NCI-H128 (cell line): ENCODE results near the gene KCNAB3.

ENCODE experiments used
- DNase-seq: peaks from one replicate; lab custom pipeline; 2025; ENCODE audit not compliant: unreplicated experiment; lab: John Stamatoyannopoulos, UW

The KCNAB3 gene

DNA sequence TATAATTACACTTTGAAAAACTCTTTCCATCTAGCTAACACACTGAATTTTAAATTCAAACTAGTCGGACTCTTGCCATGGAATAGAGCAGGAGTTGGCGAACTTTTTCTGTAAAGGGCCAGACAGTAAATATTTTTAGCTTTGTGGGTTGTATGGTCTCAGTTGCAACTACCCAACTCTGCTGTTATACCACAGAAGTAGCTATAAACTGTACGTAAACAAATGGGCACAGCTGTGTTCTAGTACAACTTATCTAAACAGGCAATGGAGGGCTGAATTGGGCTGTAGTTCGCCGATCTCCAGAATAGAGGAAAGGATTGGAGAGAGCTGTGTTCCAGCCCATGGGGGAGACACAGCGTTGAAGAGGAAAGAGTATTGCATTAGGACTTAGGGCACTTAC lies 11.1 kb upstream of the KCNAB3 start:
- no peak for DNase-seq

DNA sequence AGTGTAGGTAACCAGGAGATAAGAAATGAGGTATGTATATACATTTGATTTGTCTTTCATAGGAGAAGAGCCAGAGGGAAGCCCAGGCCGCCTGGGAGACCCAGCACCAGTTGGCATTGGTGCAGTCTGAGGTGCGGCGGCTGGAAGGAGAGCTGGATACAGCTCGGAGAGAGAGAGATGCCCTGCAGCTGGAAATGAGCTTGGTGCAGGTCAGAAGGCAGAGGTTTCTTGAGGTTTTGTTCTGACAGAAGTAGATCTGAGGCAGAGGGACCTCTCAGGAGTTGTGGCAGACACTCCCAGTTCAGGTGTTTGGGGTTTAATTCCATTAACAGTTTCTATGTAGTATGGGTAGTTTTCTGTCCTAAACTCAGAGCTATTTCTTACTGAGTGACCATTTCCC lies 10.4 kb upstream of the KCNAB3 start:
- no peak for DNase-seq

DNA sequence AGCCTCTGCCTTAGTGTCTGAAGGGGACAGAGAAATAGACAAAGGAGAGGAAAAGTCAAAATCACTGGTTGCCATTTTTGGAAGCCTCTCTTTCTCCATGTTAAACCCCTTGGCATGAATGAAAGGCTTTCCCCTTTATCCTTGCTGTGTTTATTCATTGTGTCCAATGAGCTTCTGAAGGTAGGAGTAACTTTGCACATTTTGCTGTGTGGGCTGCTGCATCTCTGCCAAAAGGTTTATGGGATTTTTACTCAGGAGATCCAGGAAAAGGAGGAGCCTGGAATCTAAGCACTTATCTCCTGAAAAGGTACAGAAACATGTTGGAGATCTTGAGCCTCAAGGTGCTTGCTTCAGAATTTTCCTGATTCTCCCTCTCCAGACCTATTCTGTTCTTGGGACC lies 6.2 kb upstream of the KCNAB3 start:
- no peak for DNase-seq

DNA sequence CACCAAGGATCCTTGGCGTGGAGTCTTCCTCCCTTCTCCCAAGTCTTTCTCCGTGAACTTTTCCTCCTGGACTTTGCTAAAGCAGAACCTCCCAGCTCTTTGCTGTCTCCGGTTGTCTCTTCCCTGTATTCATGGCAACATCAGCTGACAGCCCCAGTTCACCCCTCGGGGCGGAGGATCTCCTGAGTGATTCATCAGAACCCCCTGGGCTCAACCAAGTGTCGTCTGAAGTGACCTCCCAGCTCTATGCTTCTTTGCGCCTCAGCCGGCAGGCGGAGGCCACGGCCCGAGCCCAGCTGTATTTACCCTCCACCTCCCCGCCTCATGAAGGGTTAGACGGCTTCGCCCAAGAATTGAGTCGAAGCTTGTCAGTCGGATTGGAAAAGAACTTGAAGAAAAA lies 3.3 kb upstream of the KCNAB3 start:
- DNase-seq = no peak

DNA sequence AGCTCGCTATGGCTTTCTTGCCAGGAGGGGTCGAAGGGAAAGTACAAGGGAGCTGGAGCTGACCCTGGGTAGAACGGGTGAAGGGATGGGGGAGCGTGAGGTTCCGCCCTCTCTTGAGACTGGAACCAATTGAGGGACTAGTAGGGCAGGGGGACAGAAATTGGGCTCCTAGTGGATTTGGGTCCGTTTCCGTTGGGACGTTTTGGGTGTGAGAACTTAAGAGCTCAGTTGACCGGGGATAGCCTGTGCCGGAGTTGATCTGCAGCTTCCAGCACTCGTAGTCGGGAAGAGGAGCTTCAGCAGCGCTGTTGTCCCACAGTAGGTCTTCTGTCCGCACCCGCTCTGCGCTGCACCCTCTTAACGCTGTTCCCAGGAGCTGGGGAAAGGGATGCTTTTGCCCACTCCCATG lies 2.8 kb upstream of the KCNAB3 start:
- DNase-seq = no peak

DNA sequence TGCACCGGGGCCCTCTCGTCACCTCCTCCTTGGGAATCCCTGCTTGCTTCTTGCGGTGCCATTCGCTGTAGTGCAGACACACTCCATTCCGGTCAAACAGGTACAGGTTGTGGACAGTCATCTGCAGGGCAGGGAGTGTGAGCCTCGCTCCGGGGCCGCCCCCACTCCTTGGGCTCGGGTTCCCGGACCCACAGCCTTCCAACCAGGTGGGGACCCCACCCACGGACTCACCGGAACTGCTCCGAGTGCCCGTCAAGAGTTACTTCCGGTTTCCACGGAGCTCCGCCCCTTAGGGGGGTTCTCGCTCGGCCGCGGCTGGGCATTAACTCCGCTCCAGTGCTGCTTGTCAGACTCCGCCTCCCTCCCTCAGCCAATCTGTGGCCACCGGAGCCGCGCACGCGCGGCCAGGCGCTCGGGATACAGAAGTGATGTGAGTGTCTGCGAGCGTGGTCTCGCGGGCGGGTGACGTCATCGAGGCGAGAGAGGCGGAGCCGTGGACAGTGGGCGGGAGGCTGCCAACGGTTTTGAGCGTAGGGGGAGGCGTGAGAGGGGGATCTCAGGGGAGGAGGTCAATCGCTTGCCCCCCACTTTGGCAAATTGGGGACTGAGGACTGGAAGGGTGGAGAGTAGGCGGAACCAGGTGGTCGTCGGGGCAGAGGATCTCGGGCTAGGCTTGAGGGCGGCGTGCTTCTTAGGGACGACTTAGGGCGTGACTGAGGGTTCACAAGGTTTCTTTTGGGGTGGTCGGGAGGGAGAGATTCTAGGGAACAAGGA lies 2.2 kb upstream of the KCNAB3 start, which contains the start of the genes CNTROB and TRAPPC1:
CNTROB (plus strand) TSS at position 498 of the 774 bp plus-strand sequence. CDS start 874 bp downstream, outside the sequence.
TRAPPC1 (minus strand) TSS at position 238 of the 774 bp plus-strand sequence; CDS start at position 121, 117 bp downstream.
- DNase-seq = peak; percentile 91

DNA sequence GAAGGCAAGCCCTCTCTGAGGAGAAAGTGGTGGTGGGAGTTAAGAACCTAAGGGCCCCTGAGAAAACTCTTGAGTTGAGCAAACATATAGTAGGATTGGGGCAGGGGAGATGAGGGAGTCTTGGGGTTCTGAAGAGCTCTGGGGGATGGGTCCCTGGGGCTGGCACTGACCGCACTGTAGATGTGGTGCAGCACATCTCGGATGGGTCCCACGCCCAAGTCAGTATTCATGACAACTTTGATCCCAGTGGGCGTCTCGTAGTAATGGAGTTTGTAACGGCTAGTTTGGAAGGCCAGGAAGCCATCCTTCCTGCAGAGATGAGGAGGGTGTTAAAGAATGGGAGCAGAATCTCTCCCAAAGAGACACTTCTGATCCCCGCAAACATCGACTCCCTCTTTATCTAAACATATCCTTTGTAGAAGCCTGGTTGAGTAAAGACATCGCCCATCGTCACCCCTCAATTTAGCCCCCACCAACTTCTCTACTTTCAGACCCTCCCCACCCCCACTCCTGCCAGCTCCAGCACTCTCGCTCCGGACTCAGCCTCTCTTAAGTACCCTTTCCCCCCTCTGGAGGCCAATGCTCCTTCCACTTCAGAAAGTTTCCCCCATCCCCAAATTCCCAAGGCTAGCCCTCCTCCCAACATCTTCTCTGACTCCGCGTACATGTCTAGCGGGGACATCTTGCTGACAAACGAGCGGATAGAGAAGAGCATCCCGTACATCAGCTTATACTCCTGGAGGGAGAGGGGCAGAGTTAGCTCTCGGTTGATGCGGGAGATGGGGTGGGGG lies 1.4 kb upstream of the KCNAB3 start:
- no peak for DNase-seq

DNA sequence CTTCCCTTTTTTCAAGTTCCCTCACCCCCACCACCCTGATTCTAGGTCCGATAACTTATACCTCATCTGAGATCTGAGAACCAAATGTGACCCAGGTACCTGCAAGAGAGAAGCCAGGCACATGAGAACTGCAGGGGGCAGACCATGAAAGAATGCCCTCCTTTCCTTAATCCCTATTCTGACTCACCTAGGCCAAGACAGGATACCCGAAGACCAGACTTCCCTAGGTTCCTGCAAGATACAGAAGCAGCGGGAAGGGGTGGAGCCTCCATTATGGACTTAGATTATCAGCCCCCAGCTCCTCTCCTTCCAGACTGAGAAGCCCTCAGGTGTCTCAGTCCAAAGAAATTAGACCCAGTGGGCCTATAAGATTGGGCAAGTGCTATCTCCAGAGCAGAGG lies 2.1 kb downstream of the KCNAB3 start:
- no peak for DNase-seq

DNA sequence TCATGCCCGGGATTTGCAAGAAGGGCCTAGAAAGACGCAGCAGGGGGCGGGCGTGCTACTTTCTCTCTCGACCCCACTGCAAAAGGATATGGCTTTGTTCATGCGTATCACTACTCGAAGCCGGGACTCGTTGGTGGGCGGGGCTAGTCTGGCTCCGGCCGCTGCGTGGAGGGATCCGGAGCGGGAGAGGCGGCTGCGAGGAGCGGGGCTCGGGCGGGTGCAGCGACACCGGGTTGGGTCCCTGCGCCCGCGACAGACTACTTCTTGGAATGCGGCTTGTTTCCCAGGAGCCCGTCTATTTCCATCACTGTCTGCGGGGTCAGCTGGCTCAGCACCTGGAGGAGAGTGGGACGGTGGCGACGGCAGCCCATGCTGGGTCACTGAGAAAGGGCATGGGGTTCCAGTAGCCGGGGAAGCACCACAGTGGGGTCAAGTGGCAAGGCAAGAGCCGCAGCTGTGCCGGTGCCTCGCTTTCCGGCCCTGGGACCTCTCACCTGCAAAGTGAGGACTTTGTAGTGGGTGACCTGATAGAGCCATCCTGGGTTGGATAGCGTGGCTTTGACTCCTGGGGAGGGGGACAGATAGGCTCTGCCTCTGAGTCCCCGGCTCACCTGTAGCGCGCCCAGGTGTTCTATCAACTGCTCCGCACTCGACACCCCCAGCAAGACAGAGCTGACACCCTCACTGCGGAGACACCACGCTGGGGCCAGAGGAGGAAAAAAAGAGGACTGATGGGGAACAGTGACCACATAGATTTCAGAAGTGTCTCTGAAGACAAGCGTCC lies 6.6 kb downstream of the KCNAB3 start:
- no peak for DNase-seq

DNA sequence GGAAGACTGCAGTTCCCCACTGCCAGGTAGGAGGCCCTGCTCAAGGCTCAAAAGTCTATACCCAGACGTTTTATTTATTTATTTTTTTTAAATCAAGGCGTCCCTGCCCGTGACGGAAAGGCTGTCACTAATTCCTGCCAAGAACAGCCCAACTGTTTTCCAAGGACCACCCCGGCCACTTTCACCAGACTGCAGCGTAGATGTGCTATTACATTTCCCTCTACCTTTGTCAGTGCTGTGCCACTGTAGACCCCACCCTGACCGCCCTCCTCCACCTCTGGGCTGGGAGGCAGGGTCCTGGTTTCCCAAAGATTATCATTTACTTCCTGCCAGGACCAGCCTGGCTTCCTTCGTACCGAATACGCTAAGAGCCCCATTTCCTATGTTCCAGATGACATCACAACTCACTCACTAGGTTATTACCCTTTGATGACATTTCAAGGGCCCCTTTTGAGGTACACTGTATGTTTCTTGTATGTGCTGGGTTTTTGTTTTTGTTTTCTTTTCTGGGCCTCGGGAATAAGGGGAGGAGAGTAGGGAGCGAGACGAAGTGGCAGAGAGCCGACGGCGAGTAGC lies 7.3 kb downstream of the KCNAB3 start:
- DNase-seq = no peak

DNA sequence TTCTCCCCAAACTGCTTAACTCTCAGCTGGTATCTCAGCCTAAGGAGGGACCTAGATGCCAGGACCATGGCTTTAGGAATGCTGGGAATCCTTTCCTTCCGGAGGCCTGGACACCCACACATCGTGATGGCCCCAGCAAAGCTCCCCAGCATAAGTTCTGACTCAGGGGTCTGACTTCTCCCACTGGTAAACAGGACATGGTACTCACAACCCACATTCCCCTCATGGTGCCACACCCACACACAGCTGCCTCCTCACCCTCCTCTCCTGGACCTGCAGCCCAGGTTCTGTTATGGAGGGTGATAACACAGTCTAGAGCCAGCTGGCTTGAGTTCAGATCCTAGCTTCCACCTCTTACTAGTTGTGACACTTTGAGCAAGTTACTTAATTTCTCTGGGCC lies 12.8 kb downstream of the KCNAB3 start:
- no peak for DNase-seq

DNA sequence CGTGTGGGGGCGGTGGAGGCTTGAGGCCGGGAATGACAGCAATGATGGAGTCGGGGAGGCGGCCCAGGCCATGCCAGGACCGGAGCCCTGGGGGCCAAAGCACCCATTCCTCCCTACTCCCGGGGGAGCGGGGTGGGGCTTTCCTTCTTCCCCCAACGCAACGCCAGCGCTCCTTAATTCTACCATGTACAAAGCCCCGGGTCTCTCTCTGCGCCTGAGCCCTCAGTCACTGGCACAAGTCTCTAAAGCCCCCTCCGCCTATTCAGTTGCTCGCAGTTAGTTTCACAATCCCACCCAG lies 13.3 kb downstream of the KCNAB3 start:
- DNase-seq = no peak

DNA sequence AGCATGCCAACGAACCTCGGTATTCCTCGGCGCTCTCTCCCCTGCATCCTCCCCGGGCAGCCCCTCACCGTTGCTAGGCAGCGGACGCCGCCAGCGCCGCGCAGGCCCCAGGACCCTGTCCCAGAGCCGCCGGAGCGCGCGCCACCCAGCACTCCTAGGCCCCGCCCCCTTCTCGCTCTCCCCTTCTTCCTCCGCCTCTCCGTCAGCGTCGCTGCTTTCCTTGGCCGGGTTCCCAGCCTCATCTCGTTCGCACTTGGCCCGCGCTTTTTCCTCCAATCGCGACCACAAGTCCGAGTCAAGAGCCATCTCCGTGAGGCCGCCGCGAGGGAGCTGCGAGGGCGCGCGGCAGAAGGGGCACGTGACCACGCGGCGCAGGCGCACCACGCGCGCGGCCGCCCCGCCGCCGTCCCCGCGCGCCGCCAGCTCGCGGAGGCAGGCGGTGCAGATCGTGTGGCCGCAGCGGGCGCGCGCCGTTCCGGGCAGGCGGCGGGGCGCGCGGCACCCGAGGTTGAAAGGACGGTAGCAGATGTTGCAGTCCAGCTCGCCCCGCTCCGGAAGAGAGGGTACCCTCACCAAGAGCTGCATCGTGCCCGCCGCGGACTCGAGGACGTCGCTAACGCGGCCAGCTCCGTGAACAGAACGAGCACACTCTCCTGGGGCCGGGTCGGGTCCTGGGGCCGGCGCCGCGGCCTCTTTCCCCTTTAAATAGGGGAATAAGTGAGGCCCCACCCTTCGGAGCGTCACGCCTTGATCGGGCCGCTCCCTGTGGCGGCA lies 13.9 kb downstream of the KCNAB3 start, which contains the start of gene RNF227:
RNF227 (minus strand) TSS at position 679 of the 774 bp plus-strand sequence; CDS start at position 585, 94 bp downstream.
- DNase-seq = peak; percentile 93

DNA sequence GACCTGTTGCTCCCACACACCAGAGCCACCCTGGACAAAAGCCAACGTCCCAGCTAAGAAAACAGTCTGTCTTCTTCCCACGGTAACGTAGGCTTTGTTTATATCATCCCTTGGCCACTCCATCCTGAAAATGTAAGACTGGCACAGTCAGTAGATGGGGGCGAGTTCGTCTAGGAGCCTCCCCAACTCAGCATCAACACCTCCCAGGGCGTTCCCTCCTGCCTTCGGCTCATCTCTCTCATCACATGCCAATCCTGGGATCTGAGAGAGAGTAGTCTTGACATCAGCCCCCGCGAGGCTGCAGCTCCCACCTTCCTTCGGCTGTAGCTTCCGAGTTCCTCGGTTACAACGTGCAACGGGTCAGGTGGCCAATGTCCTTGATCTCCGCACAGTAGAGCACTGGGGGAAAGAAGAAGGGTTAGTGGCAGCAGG lies 14.5 kb downstream of the KCNAB3 start:
- no peak for DNase-seq

DNA sequence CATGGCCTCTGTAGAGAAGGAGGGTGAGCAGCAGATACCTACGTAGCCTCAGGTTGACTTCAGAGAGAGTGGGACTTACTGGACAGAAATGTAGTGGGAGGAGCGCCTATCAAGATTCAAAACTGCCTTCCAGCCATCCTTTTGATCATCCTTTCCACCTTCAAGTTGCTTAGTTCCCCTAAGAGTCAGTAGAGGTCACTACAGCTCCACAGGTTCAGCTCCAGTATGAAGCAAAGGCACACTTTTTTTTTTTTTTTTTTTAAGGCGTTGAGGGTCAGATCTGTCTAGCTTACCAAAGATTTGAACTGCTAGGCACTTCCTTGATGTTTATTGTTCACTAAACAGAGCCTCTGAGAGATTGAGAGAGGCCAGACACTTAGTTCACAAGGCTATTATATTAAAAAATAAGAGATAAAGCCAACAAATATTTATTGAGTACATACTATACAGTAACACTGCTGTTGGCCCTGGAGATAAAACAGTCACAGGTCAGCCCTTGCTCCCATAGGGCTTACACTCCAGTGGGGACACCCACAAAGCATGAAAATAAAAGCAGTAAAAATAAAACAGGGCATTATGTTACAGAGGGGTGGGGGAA lies 16.6 kb downstream of the KCNAB3 start:
- no peak for DNase-seq

DNA sequence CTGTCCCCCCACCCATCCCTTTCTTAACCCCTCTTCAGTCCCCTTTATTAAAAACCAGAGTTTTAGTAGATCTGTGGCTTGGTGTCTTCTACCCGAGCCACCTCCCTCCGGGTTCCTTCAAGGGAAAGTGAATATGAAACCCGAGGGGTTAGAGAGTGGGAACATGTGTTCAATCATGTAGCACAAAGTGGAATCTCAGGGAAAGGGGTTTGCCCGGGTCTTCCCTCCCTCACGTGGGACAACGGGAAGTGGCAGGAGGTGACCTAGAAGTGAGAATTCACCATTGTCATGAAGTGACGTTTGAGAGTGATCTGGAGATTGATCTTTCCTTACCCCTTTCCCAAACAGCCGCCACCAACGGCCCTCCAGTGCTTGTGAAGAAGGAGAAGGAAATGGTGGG lies 18.5 kb downstream of the KCNAB3 start:
- DNase-seq = no peak

DNA sequence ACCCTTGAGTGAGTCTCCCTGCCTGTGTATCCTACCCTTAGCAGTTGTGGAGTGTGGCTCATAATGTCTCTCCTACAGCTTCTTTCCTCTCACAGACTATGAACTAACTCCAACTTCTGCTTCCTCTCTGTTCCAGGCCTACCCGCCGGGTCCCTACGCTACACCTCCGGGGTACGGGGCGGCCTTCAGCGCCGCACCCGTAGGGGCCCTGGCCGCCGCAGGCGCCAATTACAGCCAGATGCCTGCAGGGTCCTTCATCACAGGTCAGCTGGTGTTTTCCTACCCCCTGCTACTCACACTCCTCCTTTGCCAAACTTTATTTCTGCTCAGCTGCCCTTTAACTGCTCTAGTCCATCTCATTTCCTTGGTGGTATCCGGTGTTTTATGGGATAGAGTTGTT lies 18.9 kb downstream of the KCNAB3 start:
- no peak for DNase-seq

DNA sequence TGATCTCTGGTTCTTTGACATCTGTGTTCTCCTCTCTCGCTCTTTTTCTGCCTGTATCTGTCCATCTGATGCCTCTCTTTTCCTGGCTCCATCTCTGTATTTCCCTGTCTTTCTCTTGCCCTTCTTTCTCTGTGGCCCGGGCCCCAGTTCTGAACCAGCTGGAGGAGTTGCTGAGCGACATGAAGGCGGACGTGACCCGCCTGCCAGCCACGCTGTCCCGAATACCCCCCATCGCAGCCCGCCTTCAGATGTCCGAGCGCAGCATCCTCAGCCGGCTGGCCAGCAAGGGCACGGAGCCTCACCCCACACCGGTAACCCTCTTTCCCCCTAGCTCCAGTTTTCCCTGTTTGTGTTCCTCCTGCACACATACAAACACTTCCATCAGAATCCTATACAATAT lies 19.4 kb downstream of the KCNAB3 start:
- DNase-seq = no peak

DNA sequence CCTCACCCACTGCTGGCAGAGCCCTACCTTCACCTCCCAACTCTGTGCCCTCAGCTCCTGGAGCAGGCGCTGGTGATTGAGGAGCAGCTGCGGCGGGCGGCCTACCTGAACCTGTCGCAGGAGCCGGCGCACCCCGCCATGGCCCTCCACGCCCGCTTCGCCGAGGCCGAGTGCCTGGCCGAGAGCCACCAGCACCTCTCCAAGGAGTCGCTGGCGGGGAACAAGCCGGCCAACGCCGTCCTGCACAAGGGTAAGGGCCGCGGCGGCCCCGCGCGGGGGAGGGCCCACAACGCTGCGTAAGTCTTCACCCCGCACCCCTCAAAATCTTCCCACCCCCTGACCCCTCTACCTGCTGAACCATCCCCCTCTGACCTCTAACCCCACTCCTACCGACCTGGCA lies 20.6 kb downstream of the KCNAB3 start:
- DNase-seq = no peak
